HG02571 (cell line): ENCODE results near the gene PALD1.

ENCODE experiments used
- ATAC-seq: cut with Tn5 transposase; IDR thresholded peaks from one replicate; pipeline ENCODE4 v1.9.1; 2021; ENCODE audit warnings: mild to moderate bottlenecking, moderate library complexity; ENCODE audit not compliant: unreplicated experiment

PALD1 gene

DNA sequence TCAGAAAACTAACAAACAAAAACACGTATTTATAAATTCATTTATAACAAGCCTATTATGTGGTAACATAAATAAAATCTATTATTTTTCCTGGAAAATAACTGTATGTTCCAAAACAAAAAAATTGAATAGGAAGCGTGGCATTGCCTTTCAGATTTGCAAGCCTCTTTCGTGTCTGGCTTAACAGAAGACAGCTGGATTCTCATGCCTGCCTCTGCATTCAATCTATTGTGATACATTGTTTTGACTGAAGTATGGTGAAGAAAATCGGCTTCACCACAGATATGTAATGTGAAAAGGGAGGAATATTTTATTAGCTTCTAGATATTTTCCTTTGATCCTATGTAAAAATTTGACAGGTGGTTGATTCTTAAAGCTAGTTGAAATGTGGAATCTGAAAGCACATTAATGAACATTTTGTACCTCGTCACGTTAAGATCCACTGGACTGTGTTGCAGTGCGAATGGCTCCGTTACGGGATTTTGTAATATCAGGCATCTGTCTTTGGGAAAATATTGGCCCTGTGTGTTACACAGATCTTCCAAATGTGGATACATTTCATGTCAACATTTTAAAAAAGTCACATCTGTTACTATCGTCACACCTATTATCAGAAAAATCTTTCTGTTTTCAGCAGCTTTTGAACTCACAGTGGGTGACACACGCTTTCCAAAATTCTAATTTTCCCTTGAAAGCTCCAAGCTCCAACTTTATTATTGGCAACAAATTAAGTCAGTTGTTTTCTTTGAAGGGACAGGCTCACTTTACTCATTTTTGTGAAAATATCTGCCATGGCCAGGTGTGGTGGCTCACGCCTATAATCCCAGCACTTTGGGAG is 26.2 kb downstream of the PALD1 start:
- ATAC-seq, result no peak

DNA sequence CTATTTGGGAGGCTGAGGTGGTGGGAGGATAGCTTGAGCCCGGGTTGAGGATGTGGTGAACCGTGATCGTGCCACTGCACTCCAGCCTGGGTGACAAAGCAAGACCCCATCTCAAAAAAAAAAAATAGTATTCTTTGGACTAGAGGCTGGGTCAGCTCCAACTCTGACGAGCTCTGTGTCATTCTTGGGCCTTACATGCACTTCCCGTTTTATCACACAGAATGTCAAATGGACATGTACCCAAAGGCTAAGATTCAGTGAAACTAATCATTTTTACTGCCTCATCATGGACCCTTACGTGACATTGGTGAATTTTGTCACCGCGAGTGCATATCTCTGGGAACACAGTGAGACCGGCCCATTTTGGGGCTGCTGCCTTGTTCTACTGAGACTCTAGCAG is 27.3 kb downstream of the PALD1 start:
- no peak for ATAC-seq

DNA sequence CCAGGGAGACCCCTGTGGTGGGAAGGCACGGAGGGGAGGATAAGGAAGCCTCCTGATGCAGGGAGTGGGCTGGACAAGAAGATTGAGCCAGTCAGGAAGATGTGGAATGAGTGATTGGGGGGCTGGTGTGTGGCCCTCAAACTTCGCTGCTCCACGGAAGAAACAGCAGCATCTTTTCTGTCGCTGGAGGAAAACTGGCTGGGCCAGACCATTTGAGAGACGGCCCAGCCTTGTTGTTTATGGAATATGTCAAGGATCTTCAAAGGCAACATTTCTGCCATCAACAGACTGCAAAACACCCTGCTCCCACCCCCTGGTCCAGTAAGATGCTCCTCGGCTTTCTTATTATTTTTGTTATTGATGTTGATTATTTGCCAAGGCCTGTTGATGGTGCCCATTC is 29.4 kb downstream of the PALD1 start:
- no peak for ATAC-seq

DNA sequence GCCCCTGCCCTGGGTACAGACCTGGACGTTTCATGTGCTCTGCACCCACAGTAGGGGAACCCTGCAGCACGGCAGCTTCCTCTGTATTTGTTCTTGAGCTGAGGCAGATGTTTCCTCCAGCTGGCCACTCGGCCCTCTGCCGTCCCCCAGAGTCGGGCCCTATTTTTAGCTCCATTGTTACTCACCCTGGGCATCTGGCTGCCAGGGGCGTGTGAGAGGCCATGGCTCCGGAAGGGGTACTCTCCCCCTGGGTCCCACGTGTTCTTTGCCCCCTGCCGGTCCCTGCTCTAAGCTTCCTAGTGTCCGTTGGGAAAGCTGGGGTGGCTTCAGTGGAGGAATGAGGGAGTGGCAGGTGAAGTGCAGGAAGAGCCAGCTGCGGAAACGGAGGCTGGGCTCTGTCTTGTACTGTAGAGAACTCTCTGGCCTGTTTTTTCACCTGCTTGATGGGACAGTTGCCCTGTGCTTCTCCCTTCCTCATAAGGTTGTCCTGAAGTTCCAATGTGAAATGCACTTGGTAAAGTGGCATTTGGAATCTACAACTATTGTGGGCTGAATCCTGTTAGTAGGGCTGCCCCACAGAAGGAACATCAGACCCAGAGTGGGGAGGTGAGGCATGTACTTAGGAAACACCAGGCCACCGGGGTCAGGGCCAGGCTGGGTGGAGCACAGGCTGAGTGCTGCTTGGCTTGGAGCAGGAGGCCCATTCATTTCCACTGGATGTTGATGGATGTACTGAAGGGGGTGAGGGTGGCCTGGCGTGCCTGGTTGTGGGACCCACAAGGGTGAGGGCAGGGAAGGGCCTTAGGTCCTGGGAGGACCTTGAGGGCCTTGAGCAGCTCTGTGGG is 30.6 kb downstream of the PALD1 start:
- ATAC-seq, result no peak

DNA sequence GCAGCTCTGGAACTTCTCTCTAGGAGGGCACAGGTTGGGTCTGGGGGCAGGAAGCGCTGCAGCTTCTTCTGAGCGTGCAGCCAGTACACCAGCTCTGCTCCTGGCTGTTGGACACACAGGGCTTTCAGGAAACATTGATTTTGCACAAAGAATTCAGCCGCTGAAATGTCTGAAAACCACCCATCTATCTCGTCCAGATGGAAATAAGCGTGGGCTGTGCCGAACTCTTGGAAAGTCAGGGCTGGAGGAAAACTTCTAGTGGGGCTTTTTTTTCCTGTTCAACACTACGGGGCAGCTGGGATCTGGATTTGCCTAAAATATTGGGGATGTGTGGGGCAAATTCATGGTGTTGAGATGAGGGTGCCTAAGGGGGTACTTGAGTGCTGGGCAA is 31.2 kb downstream of the PALD1 start:
- no peak for ATAC-seq

DNA sequence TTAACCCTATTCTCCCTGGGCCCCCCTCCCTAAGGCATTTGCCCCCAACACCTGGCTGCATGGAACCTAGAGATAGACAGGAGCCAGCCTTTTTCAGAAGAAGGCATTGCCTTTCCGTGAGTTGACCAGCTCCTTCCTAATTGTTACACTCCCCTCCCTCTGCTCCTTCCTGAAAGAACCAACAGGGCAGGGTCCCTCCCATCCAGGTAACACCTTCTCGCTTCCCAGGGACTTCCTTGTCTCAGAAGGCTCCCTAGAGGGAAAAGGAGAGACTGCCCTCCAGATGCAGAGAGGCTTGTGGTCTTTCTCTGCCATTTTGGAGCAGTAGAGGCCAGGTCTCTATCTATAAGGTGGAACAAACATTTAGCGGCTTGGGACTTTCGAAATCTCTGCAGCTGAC is 31.9 kb downstream of the PALD1 start:
- ATAC-seq, result no peak

DNA sequence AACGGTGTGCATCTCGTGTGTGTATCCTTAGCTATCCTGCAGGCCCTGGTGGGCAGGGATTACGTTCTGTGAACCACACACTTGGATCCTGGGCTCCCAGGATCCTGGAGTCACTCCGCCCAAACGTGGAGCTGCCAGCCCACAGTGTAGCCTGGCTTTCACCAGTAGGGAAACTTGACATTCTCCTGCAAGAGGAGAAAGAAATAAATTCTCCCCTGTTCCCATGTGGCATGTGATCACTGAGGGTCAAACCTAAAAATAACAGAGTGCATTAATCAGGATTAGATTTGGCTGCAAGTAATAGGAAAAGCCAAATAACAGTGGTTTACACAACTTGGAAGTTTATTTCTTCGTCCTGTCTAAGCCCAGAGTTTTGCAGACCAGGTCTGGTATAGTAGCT is 32.3 kb downstream of the PALD1 start:
- no peak for ATAC-seq

DNA sequence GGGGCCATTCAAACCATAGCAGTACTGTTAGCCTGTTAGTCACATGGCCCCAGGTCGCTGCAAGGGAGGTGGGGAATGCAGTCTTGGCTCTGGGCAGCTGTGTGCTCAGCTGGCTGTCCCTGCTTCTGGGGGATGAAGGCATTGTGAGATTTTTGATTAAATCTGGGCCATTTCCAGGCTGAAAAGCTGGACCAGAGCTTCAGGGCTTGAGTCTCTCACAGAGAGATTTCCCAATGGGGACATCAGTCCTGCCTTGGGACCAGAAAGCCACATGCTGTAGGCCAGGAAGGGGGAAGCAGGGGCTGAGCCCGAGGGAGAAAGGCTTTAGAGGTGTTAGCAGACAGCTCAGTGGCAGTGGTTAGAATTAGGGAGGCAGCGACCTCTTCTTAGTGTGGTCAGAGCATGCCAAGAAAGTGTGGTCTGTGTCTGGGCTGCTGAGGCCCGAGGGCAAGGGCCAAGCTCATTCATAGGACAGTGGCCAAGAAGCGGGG is 33.6 kb downstream of the PALD1 start:
- no peak for ATAC-seq

DNA sequence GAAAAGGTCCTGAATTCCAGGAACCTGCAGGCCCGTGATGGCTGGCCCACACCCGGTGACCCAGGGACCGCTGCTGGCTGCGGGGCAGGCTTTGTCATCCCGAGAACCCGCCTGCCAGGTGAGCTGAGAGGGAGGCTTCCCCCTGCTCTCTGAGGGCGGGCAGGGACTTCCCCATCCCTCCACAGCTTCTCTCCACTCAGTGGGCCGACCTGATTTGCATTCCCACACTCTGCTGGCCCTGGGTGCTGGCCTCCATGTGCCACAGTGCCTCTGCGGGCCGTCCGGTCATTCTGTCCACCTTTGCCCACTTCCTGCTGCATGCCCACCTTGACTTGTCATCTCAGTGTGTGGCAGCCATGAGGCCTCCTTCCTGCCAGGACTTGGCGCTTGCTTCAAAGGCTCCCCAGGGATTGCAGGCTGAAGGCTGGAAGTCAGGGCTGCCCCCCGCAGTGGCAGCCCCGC is 35.3 kb downstream of the PALD1 start:
- peak; percentile 92 for ATAC-seq

DNA sequence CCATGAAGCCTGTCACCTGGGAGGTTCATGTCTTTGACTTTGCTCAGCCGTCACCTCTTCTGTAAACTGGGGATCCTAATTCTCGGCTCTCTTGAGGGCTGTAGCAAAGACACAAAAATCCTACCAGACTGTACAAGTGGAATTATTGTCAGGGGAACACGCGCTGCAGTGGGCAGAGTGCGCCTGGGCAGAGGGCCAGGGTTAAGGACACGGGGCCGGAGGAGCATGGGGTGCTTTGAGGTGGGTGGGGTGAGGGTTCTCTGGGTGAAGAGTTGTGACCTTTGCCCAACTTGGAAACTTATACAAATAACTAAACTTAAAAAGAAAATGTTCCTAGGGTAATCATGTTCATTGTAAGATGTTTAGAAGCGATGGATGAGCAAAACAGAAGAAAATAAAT is 36.0 kb downstream of the PALD1 start:
- no peak for ATAC-seq

DNA sequence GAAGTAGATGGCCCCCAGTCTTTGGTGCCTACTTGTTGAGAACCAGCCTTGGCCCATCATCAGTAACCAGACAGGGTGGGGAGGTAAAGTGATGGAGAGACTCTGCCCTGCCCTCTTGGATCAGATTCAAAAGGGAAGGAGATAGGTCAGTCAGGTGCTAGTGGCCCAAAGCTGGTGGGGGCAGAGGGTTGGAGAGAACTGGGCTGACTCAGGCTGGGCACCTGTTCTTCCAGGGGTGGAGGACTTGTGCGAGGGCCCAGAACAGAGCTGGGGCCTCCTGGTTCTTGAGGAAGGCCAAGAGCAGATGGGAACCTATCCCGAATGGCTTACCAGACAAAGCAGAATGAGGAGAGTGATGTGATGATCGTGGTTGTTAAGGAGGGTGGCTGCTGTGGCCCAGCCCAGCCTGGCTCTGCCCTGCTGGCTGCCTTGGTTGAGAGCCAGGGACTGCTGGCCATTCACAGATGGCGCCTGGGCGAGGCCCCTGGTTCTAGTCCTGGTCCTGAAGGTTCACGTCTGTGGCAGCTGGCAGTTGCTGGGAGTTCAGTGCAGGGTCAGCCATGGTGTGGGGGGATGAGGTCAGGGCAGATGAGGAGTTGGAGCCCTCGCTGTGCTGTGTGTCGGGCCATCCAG is 36.6 kb downstream of the PALD1 start:
- ATAC-seq, result no peak

DNA sequence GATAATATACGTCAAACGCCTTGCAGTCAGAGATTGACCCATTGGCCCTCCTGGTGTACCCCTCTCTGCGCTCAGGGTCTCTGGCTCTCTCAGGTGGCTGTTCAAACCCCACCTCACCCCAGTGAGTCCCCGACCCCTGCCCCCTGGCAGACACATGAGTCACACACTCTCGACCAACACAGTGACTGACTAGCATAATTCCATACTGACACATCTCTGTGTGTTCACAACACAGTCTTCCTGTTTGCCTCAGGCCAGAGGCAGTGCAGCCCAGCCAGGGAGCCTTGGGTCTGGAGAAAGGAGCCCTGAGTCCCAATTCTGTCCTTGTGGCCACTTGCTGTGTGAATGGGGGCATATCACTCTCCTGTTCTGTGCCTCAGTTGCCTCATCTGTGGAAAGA is 40.1 kb downstream of the PALD1 start:
- no peak for ATAC-seq

DNA sequence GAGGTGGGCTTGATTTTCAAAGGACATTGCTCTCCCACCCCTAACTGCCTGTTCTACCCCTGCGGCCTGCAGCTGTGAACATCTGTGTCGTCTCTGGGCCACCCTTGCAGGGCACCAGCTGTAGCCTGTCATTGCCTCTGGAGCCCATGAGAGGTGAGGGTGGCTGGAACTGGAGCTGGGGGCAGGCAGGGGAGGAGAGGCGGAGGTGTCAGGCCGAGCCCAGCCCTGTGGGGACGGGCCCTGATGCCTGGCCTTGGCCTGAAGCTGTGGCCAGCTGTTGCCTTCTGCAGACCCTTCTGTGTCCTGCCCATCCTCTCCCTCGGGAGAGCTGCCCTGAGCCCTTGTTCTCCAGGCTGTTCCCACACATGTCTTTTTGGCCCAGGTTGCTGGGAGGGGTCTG is 44.5 kb downstream of the PALD1 start:
- ATAC-seq, result no peak

DNA sequence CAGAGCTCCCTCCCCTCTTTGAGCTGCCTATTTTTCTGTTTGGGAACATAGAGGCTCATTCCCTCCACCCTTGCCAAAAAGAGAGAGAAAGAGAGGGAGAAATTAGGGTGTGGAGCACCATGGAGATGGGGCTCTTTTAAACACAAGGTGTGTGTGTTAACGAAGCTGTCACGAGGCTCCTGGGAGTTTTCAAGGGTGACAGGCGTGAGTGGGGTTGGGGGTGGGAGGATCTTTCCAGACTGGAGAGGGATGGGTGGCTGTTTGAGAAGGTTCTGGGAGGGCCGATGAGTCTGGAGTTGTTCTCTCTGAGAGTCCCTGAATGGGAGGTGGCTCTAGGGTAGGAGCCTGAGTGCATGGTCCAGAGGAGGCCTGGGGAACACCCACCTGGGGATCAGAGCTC is 45.0 kb downstream of the PALD1 start:
- no peak for ATAC-seq

DNA sequence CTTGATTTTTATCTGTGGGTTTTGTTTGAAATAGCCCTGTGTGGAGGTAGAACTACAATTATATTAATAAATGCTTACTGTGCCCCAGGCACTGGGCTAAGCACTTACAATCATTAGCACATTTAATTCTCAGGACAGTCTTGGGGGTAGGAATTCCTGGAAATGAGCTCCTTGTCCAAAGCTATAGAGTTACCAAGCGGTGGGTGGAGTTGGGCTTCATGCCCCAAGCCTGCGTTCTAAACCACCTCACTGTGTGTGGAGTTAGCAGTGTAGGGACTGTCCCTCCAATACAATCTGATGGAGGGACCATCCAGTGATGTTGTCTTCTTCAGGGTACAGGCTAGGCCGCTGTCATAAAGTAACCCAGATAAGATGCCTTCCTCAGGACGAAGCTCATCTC is 49.7 kb downstream of the PALD1 start:
- no peak for ATAC-seq

DNA sequence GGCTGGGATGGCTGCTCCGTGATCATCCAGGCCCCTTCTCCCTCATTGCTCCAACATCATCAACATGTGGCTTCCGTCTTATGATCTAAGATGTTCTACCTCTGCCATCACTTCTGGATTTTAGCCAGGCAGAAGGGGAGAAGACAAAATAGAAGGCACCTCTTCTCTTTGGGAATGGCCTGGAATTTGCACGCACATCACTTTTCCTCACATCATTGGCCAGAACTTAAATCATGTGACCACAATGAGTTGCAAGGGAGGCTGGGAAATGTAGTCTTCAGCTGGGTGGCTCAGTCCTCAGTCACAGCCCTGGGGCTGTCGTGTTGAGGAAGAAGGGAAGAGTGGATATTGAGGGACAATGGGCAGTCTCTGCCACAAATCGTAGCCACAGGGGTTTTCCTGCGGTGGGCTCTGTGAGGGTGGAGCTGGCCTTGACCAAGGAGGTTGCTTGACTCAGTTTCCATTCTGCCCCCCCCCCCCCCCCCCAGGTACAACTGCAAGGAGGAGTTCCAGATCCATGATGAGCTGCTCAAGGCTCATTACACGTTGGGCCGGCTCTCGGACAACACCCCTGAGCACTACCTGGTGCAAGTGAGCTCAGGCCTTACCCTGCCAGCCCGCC is 50.3 kb downstream of the PALD1 start:
- no peak for ATAC-seq

DNA sequence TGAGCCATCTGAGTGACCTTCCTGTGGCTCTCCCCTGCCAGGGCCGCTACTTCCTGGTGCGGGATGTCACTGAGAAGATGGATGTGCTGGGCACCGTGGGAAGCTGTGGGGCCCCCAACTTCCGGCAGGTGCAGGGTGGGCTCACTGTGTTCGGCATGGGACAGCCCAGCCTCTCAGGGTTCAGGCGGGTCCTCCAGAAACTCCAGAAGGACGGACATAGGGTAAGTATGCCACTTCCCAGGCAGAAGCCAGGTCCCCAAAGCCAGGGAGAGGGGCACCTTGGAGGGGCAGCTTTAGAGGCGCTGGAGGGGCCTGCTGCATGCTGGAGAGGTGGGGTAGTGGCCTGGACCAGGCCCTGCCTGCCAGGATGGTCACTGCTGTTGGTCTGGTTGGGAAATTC is 51.3 kb downstream of the PALD1 start:
- ATAC-seq, result no peak

DNA sequence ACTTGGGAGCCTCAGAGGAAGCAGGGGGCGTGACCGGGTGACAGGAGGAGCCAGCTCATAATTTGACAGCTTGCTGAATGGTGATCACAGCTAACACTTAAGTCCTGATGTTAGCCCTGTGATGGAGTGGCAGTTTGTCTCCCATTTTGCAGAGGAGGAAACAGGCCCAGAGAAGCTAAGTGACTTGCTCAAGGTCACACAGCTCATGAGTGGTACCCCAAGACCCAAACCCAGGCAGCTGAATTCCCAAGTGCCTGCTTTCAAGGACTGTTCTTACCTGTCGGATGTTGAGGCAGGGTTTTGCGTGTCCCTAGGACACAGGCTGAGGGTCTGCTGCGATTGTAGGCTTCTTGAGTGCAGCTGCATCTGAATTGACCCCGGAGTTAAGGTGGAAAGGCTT is 51.7 kb downstream of the PALD1 start:
- no peak for ATAC-seq

DNA sequence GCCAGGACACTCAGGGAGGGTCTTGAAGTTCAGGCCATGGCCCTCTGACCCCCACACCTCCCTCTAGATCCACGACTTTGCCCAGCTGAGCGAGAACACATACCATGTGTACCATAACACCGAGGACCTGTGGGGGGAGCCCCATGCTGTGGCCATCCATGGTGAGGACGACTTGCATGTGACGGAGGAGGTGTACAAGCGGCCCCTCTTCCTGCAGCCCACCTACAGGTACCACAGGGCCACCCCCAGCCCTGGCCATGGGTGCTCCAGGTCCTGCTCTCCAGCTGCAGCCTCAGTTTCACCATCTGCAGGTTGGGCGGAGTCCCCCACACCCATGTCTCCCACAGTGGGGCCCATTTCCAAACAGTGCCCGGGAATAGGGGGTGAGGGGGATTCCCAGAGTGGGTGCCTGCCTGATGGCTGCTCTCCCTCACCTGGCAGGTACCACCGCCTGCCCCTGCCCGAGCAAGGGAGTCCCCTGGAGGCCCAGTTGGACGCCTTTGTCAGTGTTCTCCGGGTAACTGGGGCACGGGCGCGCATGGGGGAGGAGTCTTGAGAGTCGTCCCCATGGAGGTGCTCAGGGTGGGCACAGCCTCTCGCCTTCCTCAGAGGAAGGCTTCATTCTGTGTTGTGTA is 54.1 kb downstream of the PALD1 start:
- ATAC-seq, result no peak

DNA sequence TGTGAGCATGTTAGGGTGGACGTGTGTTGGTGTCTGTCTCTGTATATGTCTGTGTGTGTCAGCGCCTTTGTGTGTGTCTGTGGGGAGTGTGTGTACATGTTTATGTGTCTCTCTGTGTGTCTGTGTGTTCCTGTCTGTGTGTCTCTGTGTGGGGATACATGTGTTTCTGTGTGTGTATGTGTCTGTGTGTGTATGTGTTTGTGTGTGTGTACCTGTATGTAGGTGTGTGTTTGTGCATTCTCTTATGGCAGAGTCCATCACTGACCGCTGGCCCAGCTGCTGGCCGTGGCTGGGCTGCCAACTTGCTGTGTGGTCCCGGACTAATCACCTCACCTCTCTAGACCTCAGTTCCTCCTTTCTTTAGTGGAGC is 54.6 kb downstream of the PALD1 start:
- ATAC-seq, result no peak

DNA sequence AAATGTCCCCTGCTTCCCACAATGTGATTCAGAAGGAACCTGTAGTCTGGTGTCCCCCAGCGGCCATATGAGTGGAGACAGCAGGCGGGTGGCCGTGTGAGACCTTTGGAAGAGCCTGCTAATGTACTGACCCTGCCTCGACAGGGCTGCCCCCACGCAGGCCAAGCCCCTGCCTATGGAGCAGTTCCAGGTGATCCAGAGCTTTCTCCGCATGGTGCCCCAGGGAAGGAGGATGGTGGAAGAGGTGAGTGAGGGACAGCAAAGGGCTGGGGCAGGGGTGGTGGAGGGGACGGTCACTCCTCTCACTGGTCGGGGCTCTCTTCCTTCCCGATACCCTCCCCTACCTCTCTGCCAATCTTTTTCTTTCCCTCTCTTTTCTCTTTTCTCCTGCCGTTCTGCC is 55.7 kb downstream of the PALD1 start:
- no peak for ATAC-seq
